ENCODE data around the gene HMGB2. TPM values are rescaled to one million over a fixed set of nuclear protein-coding genes. Genes with fewer than 3 reads are reported as not detected.

The HMGB2 gene
- total RNA-seq, 1 experiment from 2014 or later, result 278 TPM

- H3K27me3 ChIP-seq (ENCODE audit: insufficient read depth, low read length), result no peaks in the 10 kb centered on the region
- no peak overlapping the region; a peak in 1 of 7 replicates for H3K27ac Mint-ChIP-seq
- H3K79me1 ChIP-seq (ENCODE audit: insufficient read depth, low read depth, low read length, poor library complexity, severe bottlenecking), result peaks cover 4% of the 10 kb centered on the region
- no peak overlapping the region for H3K56ac ChIP-seq (ENCODE audit: insufficient read length, low read depth, low read length)
- no peak overlapping the region for H2BK120ac ChIP-seq (ENCODE audit: low read depth, low read length, poor library complexity, severe bottlenecking)
- no peak overlapping the region for H2BK5ac ChIP-seq (ENCODE audit: insufficient read length, low read length)
- no peak overlapping the region for H3K18ac ChIP-seq (ENCODE audit: insufficient read length, low read depth, low read length)
- H3K4me2 ChIP-seq (ENCODE audit: insufficient read depth, insufficient read length, low read length), result no peak overlapping the region
- TF ChIP-seq, protein P1, sequence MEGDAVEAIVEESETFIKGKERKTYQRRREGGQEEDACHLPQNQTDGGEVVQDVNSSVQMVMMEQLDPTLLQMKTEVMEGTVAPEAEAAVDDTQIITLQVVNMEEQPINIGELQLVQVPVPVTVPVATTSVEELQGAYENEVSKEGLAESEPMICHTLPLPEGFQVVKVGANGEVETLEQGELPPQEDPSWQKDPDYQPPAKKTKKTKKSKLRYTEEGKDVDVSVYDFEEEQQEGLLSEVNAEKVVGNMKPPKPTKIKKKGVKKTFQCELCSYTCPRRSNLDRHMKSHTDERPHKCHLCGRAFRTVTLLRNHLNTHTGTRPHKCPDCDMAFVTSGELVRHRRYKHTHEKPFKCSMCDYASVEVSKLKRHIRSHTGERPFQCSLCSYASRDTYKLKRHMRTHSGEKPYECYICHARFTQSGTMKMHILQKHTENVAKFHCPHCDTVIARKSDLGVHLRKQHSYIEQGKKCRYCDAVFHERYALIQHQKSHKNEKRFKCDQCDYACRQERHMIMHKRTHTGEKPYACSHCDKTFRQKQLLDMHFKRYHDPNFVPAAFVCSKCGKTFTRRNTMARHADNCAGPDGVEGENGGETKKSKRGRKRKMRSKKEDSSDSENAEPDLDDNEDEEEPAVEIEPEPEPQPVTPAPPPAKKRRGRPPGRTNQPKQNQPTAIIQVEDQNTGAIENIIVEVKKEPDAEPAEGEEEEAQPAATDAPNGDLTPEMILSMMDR (conservative IDR thresholded peaks at IDR 0.05), result no peak
- no peak overlapping the region for H2BK15ac ChIP-seq (ENCODE audit: low read depth, low read length)
- no peak overlapping the region for H2BK12ac ChIP-seq (ENCODE audit: insufficient read length, low read depth, low read length)
- no peak overlapping the region for H3K4ac ChIP-seq (ENCODE audit: low read depth, low read length)
- no peaks in the 10 kb centered on the region for H4K20me1 ChIP-seq (ENCODE audit: control insufficient read depth, insufficient read depth, insufficient read length)
- no peak overlapping the region for H3K4me3 Mint-ChIP-seq
- H3K4me1 ChIP-seq (ENCODE audit: insufficient read depth, low read length), result no peaks in the 10 kb centered on the region
- no peak overlapping the region for H3K9ac ChIP-seq (ENCODE audit: extremely low read depth, insufficient read length, low read length)
- H4K8ac ChIP-seq (replicated peaks; ENCODE audit: insufficient read length, low read depth, low read length), result no peak overlapping the region
- peaks cover 28% of the 10 kb centered on the region for H3K9me3 ChIP-seq (ENCODE audit: control insufficient read depth, low read depth, low read length)
- no peak overlapping the region for H3K14ac ChIP-seq (ENCODE audit: insufficient read depth, low read length)
- peaks cover 30 to 40% (median 32%) of the 10 kb centered on the region in 3 experiments for H3K36me3 Mint-ChIP-seq (ENCODE audit: insufficient read depth in 1 of 3, low read depth in 3 of 3)
- no peak overlapping the region for H2BK20ac ChIP-seq (ENCODE audit: low read depth, low read length, poor library complexity, severe bottlenecking)
- H3K27me3 Mint-ChIP-seq (ENCODE audit: low read depth), result no peaks in the 10 kb centered on the region; the same call in 1 of the 2 replicates
- H2AFZ ChIP-seq (ENCODE audit: low read length), result no peak overlapping the region
- H3K23ac ChIP-seq (ENCODE audit: insufficient read length, low read depth, low read length), result no peak overlapping the region
- no peak overlapping the region for H4K5ac ChIP-seq (ENCODE audit: insufficient read length, low read depth, low read length)
- H3T11ph ChIP-seq (ENCODE audit: low read length), result no peak overlapping the region
- no peaks in the 10 kb centered on the region for H3K79me2 ChIP-seq (ENCODE audit: insufficient read depth, low read length)
- H2AK5ac ChIP-seq (ENCODE audit: insufficient read length, low read length), result no peak overlapping the region
- H3K23me2 ChIP-seq (ENCODE audit: insufficient read length, low read depth, low read length, poor library complexity, severe bottlenecking), result no peaks in the 10 kb centered on the region
- no peak for DNase-seq
- no peak overlapping the region for H3K27ac ChIP-seq (ENCODE audit: insufficient read length, low read depth, low read length)
- H3K4me1 Mint-ChIP-seq, result peaks cover 0 to 3% of the 10 kb centered on the region in 2 experiments; a peak in 2 of 4 replicates
- peaks cover 29 to 33% of the 10 kb centered on the region in 2 experiments for H3K9me3 Mint-ChIP-seq
- no CpG with 5 or more reads among the region's 4 CpGs for WGBS (ENCODE audit: extremely low coverage, insufficient read length, low lambda C conversion rate)
- no peak overlapping the region for H4K91ac ChIP-seq (ENCODE audit: insufficient read length, low read depth, low read length)
These were observed 44.8 kb downstream of the HMGB2 start for GRCh38 chr4:173289353-173289727.

Data from H9 (cell line).